Astrocyte of the spinal cord (primary cell): ENCODE measurements around the gene RERE.
"Not testable (repeated sequence)": the region's sequence is repeated elsewhere in the genome, so short reads cannot be mapped to it uniquely, and the experiment has no call there.

ENCODE experiments used
- DNase-seq: peaks from one replicate; pipeline ENCODE4 v3.0.0; 2011; ENCODE audit warnings: low read depth, low spot score
- H3K4me3 ChIP-seq: 2 replicates; pipeline ENCODE4 v1.5.1; 2011; ENCODE audit warnings: low read depth, mild to moderate bottlenecking, low read length, moderate library complexity
- in situ Hi-C: cut with HindIII; loops from 2 replicates; pipeline ENCODE4 v1.10.0; 2017; ENCODE audit warnings: low sequenced_read_pairs
- TF ChIP-seq, protein P1 (sequence below): IDR thresholded peaks from 2 replicates; pipeline ENCODE4 v1.5.1; 2012; ENCODE audit warnings: low read depth, mild to moderate bottlenecking, low read length, inconsistent platforms

Gene RERE

DNA sequence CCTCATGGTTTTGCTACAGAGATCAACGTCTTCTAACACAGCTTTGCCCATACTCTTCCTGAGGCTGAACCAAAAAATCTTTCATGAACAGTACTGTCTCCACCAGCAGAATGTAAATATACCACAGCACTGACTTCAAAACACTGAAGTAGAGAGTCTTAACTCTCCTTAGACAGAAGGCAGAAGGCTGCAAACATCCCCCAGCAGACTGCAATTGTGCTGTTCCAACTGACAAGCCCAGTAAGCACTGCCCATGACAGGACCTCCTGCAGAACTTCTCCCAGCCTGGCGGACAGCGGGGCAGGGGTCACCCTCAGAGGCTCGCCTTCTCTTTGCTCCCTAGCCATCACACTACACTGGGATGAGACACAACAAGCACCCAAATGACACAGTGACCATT, 218.7 kb downstream of the RERE start:
- no peak overlapping the region for H3K4me3 ChIP-seq
- TF ChIP-seq, protein P1, sequence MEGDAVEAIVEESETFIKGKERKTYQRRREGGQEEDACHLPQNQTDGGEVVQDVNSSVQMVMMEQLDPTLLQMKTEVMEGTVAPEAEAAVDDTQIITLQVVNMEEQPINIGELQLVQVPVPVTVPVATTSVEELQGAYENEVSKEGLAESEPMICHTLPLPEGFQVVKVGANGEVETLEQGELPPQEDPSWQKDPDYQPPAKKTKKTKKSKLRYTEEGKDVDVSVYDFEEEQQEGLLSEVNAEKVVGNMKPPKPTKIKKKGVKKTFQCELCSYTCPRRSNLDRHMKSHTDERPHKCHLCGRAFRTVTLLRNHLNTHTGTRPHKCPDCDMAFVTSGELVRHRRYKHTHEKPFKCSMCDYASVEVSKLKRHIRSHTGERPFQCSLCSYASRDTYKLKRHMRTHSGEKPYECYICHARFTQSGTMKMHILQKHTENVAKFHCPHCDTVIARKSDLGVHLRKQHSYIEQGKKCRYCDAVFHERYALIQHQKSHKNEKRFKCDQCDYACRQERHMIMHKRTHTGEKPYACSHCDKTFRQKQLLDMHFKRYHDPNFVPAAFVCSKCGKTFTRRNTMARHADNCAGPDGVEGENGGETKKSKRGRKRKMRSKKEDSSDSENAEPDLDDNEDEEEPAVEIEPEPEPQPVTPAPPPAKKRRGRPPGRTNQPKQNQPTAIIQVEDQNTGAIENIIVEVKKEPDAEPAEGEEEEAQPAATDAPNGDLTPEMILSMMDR = no peak
- in situ Hi-C loops = no loop called here
- peak; percentile 13 for DNase-seq

DNA sequence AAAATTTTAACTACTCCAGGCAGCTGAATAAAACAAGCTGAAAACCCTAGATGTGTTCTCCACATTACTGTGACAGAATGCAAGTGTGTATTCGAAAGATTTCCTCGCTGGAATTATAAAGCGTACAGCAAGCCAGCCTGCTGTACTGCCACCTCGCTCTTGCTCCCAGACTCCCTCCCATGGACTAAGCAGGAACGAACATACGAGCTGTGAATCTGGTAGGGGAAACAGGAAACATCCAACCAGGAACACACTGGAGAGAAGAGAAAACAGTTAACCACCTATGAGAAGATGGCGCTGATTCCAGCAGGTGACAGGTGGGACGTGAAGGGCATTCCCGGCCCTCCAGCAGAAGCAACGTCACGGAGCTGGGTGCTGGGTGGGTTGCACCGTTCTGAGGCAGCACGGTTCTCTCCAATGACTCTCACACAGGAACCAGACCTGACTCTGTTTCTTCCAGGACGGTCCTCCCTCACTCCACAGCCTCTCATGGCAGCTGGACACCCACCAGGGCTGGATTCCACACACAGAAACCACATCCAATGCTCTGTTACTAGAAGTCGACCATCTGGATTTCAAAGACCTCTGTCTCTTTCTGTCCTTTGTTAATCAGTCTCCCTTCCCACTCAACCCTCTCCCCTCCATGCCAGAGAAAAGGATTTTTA, 219.2 kb downstream of the RERE start:
- TF ChIP-seq, protein P1 = peak; percentile 59
- DNase-seq = peak; percentile 46
- in situ Hi-C loops = no loop called here
- H3K4me3 ChIP-seq = no peak overlapping the region

DNA sequence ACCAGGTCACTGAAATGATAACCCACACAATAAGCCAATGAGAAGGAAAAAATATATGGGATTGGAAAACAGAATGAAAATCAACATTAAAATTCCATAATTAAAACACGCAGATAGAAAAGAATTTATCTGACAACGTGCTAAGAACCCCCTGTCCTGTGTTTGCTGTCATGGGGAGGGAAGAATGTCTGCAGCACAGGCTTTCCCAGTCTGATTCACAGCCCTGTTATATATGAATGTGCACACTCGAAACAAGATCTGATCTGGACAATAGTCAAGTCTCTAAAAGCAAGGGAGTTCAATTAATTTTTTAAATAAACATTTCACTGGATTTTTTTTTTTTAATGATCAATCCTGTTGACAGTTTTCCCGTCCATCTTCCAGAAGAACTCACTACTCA, 220.0 kb downstream of the RERE start:
- in situ Hi-C loops = no loop called here
- H3K4me3 ChIP-seq = no peak overlapping the region
- no peak for DNase-seq
- TF ChIP-seq, protein P1 = no peak

DNA sequence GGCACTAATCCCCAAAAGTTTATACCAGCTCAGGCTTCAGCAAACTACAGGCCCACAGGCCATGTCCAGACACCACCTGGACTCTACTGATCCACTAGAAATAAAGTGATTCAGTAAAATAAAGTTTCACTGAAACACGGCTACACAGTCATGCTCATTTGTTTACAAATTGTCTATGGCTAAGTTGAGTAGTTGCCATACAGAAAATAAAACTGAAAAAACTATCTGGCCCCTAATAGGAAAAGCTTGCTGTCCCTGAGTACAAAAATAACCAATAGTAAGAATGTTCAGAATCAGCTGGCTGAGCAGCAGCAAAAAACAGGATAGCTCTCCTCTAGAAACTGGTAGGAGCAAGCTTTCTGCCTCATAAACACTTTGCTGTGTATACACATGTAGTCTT, 221.5 kb downstream of the RERE start:
- H3K4me3 ChIP-seq = no peak overlapping the region
- no peak for DNase-seq
- TF ChIP-seq, protein P1 = no peak
- in situ Hi-C loops = no loop called here

DNA sequence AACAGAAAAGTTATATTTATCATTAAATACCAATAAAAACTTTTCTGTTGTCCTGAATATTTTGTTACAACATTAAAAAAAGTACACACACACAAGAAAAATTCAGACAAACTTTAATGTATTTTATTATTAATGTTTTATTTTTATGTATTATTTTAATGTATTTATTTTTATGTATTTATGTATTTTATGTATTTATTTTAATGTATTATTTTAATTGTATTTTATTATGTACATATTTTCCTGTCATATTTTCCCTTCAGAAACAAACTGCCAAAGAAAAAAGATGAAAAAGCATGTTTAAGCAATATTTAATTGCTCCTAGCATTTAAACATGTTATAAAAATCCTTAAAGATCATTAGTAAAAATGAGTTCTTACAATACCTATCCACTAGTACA, 222.1 kb downstream of the RERE start:
- in situ Hi-C loops = no loop called here
- TF ChIP-seq, protein P1 = no peak
- DNase-seq = no peak
- no peak overlapping the region for H3K4me3 ChIP-seq

DNA sequence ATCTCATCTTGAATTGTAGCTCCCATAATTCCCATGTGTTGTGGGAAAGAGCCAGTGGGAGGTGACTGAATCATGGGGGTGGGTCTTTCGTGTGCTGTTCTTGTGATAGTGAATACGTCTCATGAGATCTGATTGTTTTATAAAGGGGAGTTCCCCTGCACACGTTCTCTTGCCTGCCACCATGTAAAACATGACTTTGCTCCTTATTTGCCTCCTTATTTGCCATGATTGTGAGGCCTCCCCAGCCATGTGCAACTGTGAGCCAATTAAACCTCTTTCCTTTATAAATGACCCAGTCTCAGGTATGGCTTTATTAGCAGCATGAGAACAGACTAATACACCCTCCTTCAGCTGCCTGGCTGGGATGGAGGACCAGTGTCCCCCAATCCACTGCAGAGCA, 224.1 kb downstream of the RERE start:
- H3K4me3 ChIP-seq, DNase-seq, in situ Hi-C loops: not testable (repeated sequence)

DNA sequence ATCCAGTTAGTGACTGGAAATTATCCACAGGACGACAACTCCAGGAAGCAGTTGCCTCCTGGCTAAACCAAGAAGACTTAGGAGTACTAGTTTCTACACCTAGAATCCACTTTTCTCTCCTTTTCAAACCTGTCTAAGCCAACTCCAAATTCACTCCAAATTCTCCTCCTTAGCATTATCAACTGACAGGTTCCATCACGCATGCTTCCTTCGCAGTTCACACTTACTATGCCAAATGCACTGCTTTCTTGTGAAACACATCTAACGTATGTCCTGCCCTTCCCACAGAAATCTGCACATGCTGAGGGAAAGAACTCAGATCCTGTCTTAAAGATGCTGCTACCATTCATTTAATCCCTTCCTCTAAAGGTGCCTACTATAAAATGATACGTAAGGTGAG, 225.9 kb downstream of the RERE start:
- TF ChIP-seq, protein P1 = no peak
- H3K4me3 ChIP-seq = no peak overlapping the region
- DNase-seq = no peak
- in situ Hi-C loops = no loop called here
